K562 (cell line): ENCODE measurements around the gene HHIPL2. TPM values are rescaled to one million over a fixed set of nuclear protein-coding genes. Genes with fewer than 3 reads are reported as not detected.
"Not testable (repeated sequence)": the region's sequence is repeated elsewhere in the genome, so short reads cannot be mapped to it uniquely, and the experiment has no call there.

Source experiments
- ATAC-seq: fragments of 200-7000 bp; cut with Tn5 transposase; 3 replicates; pipeline ENCODE4 v1.9.1; 2020; ENCODE audit warnings: moderate library complexity
- BruUV-seq: library from RNA; stranded (reverse); fragments of 400-500 nt; replicated peaks from 2 replicates; lab custom pipeline; 2021; lab: Mats Ljungman, UMichigan
- CTCF ChIA-PET: fragments of 300-600 bp; formaldehyde crosslinking; extraction: SDS; loops from one replicate; lab custom pipeline; 2021; ENCODE audit warnings: low intra/inter-chr PET ratio; lab: Yijun Ruan, JAX
- POLR2A ChIA-PET: fragments of 300-600, 350-650 bp; sonication (Branson Sonifier 250); formaldehyde crosslinking; extraction: SDS; loops from one replicate; lab custom pipeline; 2021; ENCODE audit warnings: antibody characterized with exemption, inconsistent platforms; lab: Yijun Ruan, JAX
- DNase-seq, 4 experiments: peaks; one replicate each; pipeline versions ENCODE4 v3.0.0 to v3.0.0-alpha.2; 2011 to 2018; ENCODE audit warnings: low spot score in 3 of 4, mixed read lengths in 3 of 4; ENCODE audit errors: extremely low read depth in 1 of 4
- FAIRE-seq: peaks from 2 replicates; lab custom pipeline; 2011; peaks lifted over from hg19 to GRCh38; lab: Jason Lieb, UNC
- H2AFZ ChIP-seq: 2 replicates; pipeline ENCODE4 v1.6.0; 2011; ENCODE audit warnings: low read depth, low read length, control low read depth, inconsistent platforms
- H3K27ac ChIP-seq: fragments of 200-600 bp; 3 replicates; pipeline ENCODE4 v1.8.0; 2011; ENCODE audit warnings: low read depth, mild to moderate bottlenecking, control low read depth, inconsistent platforms, low read length, moderate library complexity, mixed read lengths; ENCODE audit errors: extremely low read depth
- H3K27me3 ChIP-seq, 2 experiments: fragments of 300-600 bp in 1 of 2; 2 replicates in 1 of 2; 3 replicates in 1 of 2; pipeline versions ENCODE4 v1.6.0 to v1.8.0; 2011; ENCODE audit warnings: inconsistent platforms in 2 of 2, low read length in 2 of 2, mild to moderate bottlenecking in 1 of 2, mixed read lengths in 1 of 2, moderate library complexity in 1 of 2; ENCODE audit not compliant: control insufficient read depth in 2 of 2, insufficient read depth in 2 of 2
- H3K36me3 ChIP-seq: fragments of 300-600 bp; 3 replicates; pipeline ENCODE4 v1.8.0; 2011; ENCODE audit warnings: mild to moderate bottlenecking, low read length, inconsistent platforms; ENCODE audit not compliant: control insufficient read depth, insufficient read depth
- H3K4me1 ChIP-seq, 2 experiments: fragments of 200-600 bp in 1 of 2; replicated peaks in 1 of 2; 2 replicates in 1 of 2; 3 replicates in 1 of 2; pipeline versions ENCODE4 v1.5.1 to v1.8.0; 2011; ENCODE audit warnings: inconsistent platforms in 2 of 2, low read length in 2 of 2, mild to moderate bottlenecking in 1 of 2, mixed read lengths in 1 of 2, moderate library complexity in 1 of 2; ENCODE audit not compliant: control insufficient read depth in 2 of 2, insufficient read depth in 2 of 2
- H3K4me2 ChIP-seq: 2 replicates; pipeline ENCODE4 v1.6.1; 2011; ENCODE audit warnings: low read length, control low read depth, inconsistent platforms, mixed read lengths; ENCODE audit not compliant: insufficient read depth
- H3K4me3 ChIP-seq: fragments of 200-600 bp; sonication (generic), shearing (Covaris generic); 2 replicates; pipeline ENCODE4 v1.5.1; 2016; ENCODE audit warnings: control low read depth, inconsistent platforms
- H3K79me2 ChIP-seq: fragments of 200-600 bp; 3 replicates; pipeline ENCODE4 v1.8.0; 2011; ENCODE audit warnings: low read length, inconsistent platforms; ENCODE audit not compliant: control insufficient read depth, insufficient read depth
- H3K9ac ChIP-seq, 2 experiments: 2 replicates each; pipeline versions ENCODE4 v1.6.0 to v1.6.1; 2011; ENCODE audit warnings: low read depth in 2 of 2, low read length in 2 of 2, control low read depth in 1 of 2, inconsistent platforms in 1 of 2, mild to moderate bottlenecking in 1 of 2, mixed read lengths in 1 of 2; ENCODE audit not compliant: insufficient read depth in 1 of 2
- H3K9me1 ChIP-seq: one replicate; pipeline ENCODE4 v1.6.0; 2011; ENCODE audit warnings: inconsistent platforms, mild to moderate bottlenecking, low read length, moderate library complexity; ENCODE audit not compliant: control insufficient read depth, insufficient read depth
- H3K9me3 ChIP-seq: replicated peaks from 2 replicates; pipeline ENCODE4 v1.5.1; 2011; ENCODE audit warnings: low read depth, low read length, inconsistent platforms; ENCODE audit not compliant: control insufficient read depth, insufficient read depth
- H4K20me1 ChIP-seq: replicated peaks from 2 replicates; pipeline ENCODE4 v1.6.1; 2011; ENCODE audit warnings: low read length, inconsistent platforms, mixed read lengths; ENCODE audit not compliant: control insufficient read depth, insufficient read depth
- RAD21 ChIP-seq, 2 experiments: fragments of 250-450 bp in 1 of 2; fragments of 450-650 bp in 1 of 2; sonication (Bioruptor Pico) in 1 of 2; formaldehyde crosslinking in 1 of 2; IDR thresholded peaks in 1 of 2; conservative IDR thresholded peaks in 1 of 2; 2 replicates each; pipeline versions ENCODE4 v1.4.0 to v1.8.0; 2020 to 2022; ENCODE audit warnings: mild to moderate bottlenecking in 2 of 2, moderate library complexity in 1 of 2
- WGBS: fragments of 100-300 bp; shearing (Covaris generic); methylation state at CpG from one replicate; pipeline ENCODE4 v1.1.6; 2016; ENCODE audit warnings: low coverage, mixed read lengths; ENCODE audit not compliant: insufficient coverage; ENCODE audit errors: missing lambda C conversion rate; 5-methylcytosine and 5-hydroxymethylcytosine counted together
- in situ Hi-C: fragments of 300-500 bp; cut with MboI; formaldehyde crosslinking; loops from 4 replicates; pipeline ENCODE4 v1.15.0; 2018; ENCODE audit warnings: inconsistent platforms, mixed read lengths
- intact Hi-C: fragments of 100-400 bp; cut with micrococcal nuclease; formaldehyde crosslinking; loops from 2 replicates; pipeline ENCODE4 v1.14.2; 2022
- polyA plus RNA-seq, 8 experiments: library from polyadenylated mRNA; depleted of rRNA in 4 of 8; stranded (reverse) in 5 of 8; unstranded in 3 of 8; fragments of >200 nt; fragmentation: Nextera tagmentation in 2 of 8; fragmentation: Illumina TruSeq in 1 of 8; extraction: Ambion mirVana in 2 of 8; extraction: Trizol in 1 of 8; gene quantifications; 2 replicates each; pipeline versions ENCODE4 v1.2.1 to v1.2.3, GENCODE V29; 2011 to 2014; ENCODE audit warnings: inconsistent platforms in 1 of 8, missing spikeins in 1 of 8
- total RNA-seq, 7 experiments: library from RNA; depleted of rRNA in 6 of 7; stranded (reverse); fragments of >200 nt in 6 of 7; fragmentation: Illumina TruSeq in 2 of 7; extraction: Trizol in 2 of 7; gene quantifications; 2 replicates each; pipeline versions ENCODE4 v1.2.1 to v1.2.3, GENCODE V29; 2011 to 2021; ENCODE audit warnings: low replicate concordance in 1 of 7
- TF ChIP-seq, protein P1 (sequence below), 3 experiments: IDR thresholded peaks in 2 of 3; conservative IDR thresholded peaks in 1 of 3; 2 replicates each; pipeline ENCODE4 v1.5.1; 2011 to 2012; ENCODE audit warnings: low read length in 3 of 3, mild to moderate bottlenecking in 3 of 3, control low read depth in 2 of 3, improper control_type of control experiment in 1 of 3, inconsistent platforms in 1 of 3, low read depth in 1 of 3, mixed read lengths in 1 of 3, moderate library complexity in 1 of 3; ENCODE audit not compliant: insufficient read depth in 2 of 3

Gene HHIPL2
- total and polyA plus RNA-seq, 9 of the 15 experiments (the other 6 are each of a cell fraction or from before 2014, with no cell fraction given) = 0.05 to 0.60 (median 0.20) TPM; not detected in 1

- H3K79me2 ChIP-seq, H3K4me3 ChIP-seq, H3K9ac ChIP-seq, H3K9me3 ChIP-seq: not testable (repeated sequence)
- TF ChIP-seq RAD21 (CRISPR knock-in tag; conservative IDR thresholded peaks at IDR 0.05 in 1 of 2, IDR thresholded peaks at IDR 0.05 in 1 of 2) = peak; percentile 36 to 45; a peak in 3 of 4 replicates
- TF ChIP-seq, all 486 proteins: peak for 1; not testable (repeated sequence) for 485
- peak overlapping the region; percentile 24; the same call in 1 of the 2 replicates for H2AFZ ChIP-seq
- ATAC-seq, POLR2A ChIA-PET, CTCF ChIA-PET, H3K4me2 ChIP-seq, H3K27me3 ChIP-seq, H3K4me1 ChIP-seq, H3K9me1 ChIP-seq, BruUV-seq, intact Hi-C loops, H3K27ac ChIP-seq, H4K20me1 ChIP-seq, H3K36me3 ChIP-seq, FAIRE-seq, in situ Hi-C loops: not testable (repeated sequence)
- WGBS = 52% methylated on average over 3 of the region's 5 CpGs
- DNase-seq = peak in 1 of 4 experiments; percentile 11
Observed at GRCh38 chr1:222476436-222476835, 71.5 kb downstream of the HHIPL2 start.

DNA sequence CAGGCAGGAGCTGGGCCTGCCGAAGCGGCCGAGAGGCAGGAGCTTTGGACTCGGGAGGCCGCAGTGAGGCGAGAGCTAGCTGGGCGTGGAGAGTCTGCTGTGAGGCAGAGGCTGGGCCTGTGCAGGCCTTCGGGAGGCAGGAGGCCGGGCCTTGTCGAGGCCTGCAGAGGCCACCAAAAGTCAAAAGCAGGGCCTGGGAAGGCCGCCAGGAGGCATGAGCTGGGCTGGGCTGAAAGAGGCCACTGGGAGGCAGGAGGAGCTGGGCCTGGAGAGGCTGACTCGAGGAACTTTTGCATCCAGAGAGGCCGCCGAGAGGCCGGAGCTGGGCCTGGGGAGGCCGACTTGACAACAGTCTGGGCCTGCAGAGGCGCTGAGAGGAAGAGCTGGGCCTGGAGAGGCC is 74.2 kb downstream of the HHIPL2 start:
- H4K20me1 ChIP-seq, intact Hi-C loops, H3K4me3 ChIP-seq, in situ Hi-C loops, H3K27ac ChIP-seq, CTCF ChIA-PET, H2AFZ ChIP-seq, H3K79me2 ChIP-seq, POLR2A ChIA-PET, BruUV-seq, DNase-seq, FAIRE-seq, ATAC-seq, H3K9ac ChIP-seq, H3K4me2 ChIP-seq, H3K4me1 ChIP-seq, H3K27me3 ChIP-seq, H3K9me1 ChIP-seq, H3K36me3 ChIP-seq, H3K9me3 ChIP-seq: not testable (repeated sequence)
- WGBS = 75% methylated on average over 11 of the region's 17 CpGs
- TF ChIP-seq, protein P1, sequence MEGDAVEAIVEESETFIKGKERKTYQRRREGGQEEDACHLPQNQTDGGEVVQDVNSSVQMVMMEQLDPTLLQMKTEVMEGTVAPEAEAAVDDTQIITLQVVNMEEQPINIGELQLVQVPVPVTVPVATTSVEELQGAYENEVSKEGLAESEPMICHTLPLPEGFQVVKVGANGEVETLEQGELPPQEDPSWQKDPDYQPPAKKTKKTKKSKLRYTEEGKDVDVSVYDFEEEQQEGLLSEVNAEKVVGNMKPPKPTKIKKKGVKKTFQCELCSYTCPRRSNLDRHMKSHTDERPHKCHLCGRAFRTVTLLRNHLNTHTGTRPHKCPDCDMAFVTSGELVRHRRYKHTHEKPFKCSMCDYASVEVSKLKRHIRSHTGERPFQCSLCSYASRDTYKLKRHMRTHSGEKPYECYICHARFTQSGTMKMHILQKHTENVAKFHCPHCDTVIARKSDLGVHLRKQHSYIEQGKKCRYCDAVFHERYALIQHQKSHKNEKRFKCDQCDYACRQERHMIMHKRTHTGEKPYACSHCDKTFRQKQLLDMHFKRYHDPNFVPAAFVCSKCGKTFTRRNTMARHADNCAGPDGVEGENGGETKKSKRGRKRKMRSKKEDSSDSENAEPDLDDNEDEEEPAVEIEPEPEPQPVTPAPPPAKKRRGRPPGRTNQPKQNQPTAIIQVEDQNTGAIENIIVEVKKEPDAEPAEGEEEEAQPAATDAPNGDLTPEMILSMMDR (IDR thresholded peaks at IDR 0.05 in 2 of 3, conservative IDR thresholded peaks at IDR 0.05 in 1 of 3; ENCODE audit: insufficient read depth in 2 of 3, low read depth in 1 of 3, low read length in 3 of 3) = peak in 1 of 3 experiments; percentile 38; a peak in 1 of 6 replicates

DNA sequence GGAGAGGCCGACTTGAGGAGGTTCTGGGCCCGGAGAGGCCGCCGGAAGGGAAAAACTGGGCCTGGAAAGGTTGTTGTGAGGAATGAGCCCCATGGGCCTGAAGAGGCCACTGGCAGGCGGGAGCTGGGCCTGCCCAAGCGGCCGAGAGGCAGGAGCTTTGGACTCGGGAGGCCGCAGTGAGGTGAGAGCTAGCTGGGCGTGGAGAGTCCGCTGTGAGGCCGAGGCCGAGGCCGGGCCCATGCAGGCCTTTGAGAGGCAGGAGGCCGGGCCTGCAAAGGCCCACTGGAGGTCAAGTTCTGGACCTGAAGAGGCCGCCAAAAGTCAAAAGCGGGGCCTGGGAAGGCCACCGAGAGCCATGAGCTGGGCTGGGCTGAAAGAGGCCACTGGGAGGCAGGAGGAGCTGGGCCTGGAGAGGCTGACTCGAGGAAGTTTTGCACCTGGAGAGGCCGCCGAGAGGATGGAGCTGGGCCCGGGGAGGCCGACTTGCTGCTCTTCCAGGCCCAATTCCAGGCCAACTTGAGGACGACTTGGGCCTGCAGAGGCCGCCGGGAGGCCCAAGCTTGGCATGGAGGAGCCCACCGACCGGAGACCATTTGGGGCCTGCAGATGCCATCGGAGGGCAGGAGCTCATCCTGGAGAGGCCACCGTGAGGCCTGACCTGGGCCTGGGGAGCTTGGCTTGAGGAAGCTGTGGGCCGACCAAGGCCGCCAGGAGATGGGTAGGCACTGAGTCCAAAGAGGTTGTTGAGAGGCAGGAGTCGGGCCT is 74.9 kb downstream of the HHIPL2 start:
- H3K9me1 ChIP-seq, H3K27me3 ChIP-seq, H2AFZ ChIP-seq, DNase-seq, H3K9ac ChIP-seq, H3K79me2 ChIP-seq, H4K20me1 ChIP-seq, H3K36me3 ChIP-seq, CTCF ChIA-PET, POLR2A ChIA-PET, H3K27ac ChIP-seq, H3K4me3 ChIP-seq, FAIRE-seq, in situ Hi-C loops, intact Hi-C loops, H3K4me2 ChIP-seq, H3K4me1 ChIP-seq, ATAC-seq, H3K9me3 ChIP-seq, BruUV-seq: not testable (repeated sequence)
- WGBS = 80% methylated on average over 14 of the region's 33 CpGs
